NCI-H345 (cell line): ENCODE results near the gene ANKRD65.

ENCODE experiments used
- DNase-seq: peaks from one replicate; lab custom pipeline; 2025; lab: John Stamatoyannopoulos, UW

ANKRD65 gene

DNA sequence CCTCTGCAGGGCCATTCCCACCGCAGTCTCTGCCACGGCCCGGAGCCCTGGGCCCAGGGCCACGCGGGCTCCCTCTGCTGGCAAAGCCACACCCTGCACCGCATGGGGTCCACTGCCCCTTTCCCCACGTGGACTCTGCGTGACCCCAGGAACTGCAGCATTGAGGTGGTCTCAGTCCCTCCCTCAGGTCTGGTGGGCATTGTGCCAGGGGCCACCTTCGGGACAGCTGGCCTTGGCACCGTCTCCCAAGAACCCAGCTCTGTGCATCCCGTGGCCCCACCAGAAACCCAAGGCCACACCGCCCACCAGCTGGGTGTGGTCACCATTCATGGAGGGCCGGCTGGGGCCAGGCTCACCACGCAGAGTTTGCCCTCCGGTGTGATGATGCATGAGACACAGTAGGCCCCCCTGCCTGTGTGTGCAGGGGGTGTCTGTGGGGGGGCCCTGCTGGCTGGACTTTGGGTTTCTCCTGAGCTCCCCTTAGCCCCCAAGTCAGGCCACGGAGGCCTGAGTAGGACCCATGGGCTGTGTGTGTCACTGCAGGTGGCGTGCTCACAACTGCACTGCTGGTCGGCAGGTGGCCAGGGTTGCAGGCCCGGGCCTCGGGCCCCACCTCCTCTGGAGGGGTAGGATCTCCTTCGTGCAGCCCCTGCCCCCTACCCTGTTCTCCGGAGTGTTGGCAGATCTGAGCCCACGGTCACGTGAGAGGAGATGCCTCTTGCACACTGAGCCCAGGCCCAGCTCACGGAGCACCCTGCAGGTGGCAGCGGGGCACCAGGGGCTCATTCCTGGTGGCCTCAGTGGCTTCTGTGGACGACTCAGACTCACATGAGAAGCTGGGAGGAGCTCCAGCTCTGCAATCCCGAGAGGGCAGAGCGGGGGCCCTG, 20.2 kb upstream of the ANKRD65 start:
- no peak for DNase-seq

DNA sequence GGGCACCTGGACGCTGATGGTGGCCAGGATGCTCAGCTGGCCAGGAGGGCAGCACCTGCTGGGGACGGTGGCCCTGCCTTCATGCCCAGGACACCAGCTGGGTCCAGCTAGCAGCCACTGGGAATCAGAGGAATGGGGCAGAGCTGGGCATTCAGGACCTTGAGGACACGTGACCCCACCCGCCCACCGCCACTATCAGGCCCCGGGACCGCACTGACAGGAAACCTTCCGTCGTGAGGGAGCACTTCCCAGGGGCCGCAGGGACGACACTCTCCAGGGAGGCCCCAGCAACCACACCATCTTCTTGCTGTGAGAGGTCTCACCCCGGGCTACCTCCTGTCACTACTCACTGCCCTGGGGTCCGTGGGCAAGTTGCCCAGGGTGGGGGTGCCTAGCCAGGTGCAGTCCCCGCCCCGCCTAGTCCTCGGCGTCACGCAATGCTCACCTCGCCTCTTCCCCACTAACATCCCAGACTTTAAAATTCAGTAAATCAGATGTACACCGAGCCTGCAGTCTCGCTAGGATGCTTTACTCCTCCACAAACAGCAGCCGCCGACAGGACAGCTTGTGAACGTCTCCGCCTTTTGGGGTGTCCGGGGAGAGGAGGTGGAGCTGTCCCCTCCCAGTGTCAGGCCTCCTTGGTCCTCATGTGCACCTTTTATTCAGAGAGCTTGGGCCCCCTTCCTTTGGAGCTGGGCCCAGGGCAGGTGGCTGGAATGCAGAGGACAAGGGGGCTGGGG, 19.4 kb upstream of the ANKRD65 start:
- DNase-seq = no peak

DNA sequence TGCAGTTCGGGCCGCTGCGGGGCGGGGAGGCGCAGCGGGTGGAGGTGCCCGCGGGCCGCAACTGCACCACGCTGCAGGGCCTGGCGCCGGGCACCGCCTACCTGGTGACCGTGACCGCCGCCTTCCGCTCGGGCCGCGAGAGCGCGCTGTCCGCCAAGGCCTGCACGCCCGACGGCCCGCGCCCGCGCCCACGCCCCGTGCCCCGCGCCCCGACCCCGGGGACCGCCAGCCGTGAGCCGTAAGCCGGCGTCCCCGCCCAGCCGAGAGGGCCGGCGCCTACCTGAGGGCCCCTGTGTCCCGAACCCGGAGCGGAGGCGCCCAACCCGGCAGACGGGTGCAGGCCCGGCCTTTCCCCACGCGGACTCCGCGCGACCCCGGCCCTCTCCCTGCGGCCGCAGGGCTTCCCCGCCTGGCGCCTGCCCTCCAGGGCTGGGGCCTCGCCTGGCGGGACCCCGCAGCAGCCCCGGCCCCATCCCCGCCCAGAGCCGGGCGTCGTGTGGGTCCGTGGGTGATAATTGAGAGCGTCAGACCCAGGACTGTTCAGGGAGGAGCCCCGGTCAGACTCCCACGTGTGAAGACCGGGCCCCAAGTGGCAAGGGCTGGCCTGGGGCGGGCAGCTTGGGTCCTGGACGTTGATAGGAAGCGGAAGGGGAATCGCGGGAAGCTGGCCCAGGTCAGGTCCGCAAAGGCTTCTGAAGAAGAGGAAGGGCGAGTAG, 18.6 kb upstream of the ANKRD65 start:
- DNase-seq = no peak

DNA sequence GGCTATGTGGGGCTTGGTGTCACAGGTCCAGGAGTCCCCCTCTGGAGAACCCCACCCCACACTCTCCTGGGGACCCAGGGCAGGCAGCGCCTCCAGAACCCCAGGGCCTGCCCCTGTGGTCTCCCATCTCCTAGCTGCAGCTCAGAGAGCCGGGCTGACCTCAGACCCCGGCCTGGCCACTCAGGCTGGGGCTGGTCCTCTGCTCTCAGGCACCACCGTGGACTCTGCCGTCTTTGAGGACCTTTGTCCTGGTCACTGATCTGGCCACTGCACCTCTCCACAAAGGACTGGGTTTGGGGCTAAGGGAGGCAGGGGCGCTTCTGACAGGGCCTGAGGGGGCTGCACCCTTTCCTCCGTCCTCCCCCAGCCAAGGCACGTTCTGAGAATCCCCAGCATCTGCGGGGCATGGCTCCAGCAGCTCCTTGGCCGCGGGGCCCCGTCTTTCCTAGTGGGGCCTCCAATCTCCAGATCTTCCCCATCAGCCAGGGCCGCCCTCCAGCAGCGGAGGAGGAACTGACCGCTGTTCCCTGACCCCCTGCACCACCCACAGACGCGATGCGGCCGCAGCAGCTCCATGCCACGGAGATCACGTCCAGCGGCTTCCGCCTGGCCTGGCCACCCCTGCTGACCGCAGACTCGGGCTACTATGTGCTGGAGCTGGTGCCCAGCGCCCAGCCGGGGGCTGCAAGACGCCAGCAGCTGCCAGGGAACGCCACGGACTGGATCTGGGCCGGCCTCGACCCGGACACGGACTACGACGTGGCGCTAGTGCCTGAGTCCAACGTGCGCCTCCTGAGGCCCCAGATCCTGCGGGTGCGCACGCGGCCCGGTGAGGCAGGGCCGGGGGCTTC, 17.7 kb upstream of the ANKRD65 start:
- no peak for DNase-seq

DNA sequence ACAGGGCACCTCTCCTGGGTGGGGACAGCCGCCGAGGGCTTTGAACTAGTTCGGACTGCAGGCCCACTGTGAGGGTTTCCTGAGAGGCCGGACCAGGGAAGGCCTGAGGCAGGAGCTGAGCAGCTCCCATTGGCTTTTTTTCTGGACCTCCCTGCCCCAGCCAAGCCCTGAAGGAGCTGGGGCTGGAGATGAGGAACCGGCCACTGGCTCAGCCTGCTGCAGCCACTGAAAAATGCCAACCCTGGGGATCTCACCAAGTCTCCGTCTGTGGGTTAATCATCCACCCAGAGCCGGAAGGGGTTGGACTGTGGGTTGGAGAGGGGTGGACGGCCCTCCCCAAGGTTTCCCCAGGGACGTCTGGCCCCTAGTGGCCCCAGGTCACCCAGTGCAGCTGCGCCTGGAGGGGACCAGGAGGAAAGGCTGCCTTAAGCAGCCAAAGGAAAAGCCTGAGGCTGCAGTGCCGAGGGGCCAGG, 16.9 kb upstream of the ANKRD65 start:
- DNase-seq = no peak

DNA sequence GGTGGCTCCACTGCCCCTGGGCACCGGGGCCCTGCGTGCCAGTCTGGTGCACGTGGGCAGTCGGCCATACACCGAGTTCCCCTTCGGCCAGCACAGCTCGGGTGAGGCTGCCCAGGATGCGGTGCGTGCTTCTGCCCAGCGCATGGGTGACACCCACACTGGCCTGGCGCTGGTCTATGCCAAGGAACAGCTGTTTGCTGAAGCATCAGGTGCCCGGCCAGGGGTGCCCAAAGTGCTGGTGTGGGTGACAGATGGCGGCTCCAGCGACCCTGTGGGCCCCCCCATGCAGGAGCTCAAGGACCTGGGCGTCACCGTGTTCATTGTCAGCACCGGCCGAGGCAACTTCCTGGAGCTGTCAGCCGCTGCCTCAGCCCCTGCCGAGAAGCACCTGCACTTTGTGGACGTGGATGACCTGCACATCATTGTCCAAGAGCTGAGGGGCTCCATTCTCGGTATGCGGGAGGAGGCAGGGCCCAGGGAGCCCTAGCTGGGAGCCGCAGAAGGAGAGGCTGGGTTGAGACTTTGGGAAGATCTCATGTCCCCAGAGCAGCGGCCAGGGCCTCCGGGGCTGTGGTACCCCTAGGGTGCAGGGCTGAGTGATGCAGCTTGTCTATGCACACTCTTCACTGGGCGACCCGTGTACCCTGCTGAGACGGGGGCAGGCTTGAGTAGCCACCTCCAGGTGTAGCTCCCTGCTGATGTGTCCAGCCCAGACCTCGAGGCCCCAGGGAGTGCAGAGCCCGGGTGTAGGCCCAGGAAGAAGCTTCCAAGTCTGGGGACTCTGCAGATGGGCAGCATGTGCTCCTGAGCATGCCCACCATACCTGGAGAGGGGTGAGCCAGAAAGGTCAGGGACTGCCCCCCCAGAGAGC, 16.2 kb upstream of the ANKRD65 start:
- DNase-seq = no peak

DNA sequence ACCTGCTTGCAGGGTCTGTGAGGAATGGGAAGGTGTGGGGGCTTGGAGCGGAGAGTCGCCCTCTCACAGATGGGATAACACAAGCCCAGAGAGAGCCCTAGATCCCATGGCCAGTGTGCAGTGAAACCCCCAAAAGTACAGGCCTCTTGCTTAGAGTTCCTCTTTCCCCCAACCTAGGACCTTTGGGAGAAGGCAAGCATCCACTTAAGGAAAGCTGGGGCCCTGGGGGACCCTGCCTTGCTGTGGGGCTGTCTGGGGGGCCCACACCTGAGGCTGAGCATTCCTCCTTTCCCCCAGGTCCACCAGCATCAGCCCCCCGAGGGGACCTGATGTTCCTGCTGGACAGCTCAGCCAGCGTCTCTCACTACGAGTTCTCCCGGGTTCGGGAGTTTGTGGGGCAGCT, 15.6 kb upstream of the ANKRD65 start:
- no peak for DNase-seq

DNA sequence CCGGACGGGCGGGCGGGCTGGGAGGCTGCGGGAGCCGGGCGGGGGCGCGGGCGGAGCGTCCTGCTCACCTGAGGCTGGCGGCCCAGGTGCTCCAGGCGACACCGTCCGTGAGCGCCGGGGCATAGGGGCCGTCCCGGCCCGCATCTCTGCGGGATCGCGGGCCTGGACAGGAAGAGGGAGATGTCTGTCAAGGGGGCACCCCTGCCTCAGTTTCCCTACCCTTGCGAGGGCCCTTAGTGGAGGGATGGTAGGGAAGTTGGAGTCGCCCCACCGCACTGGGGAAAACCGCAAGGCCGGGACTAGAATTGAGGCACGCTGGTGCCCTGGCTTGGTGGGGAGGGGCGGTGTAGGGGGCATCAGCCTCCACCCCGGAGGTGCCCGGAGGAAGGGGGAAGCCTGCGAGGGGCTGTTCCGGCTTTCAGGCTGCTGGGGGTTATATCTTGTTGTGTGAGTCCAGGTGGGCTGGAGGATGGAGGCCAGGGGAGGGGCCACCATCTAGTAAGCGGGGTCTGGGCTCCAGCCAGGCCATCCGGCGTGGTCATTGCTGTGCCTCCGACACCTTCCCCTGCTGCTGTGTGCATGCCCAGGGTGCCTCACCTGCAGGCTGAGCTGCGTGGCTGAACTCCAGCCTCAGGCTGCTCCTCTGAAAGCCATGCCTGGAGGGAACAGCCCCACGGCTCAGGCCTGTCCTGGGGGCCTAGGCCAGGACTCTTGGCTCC, 15.0 kb upstream of the ANKRD65 start:
- no peak for DNase-seq

DNA sequence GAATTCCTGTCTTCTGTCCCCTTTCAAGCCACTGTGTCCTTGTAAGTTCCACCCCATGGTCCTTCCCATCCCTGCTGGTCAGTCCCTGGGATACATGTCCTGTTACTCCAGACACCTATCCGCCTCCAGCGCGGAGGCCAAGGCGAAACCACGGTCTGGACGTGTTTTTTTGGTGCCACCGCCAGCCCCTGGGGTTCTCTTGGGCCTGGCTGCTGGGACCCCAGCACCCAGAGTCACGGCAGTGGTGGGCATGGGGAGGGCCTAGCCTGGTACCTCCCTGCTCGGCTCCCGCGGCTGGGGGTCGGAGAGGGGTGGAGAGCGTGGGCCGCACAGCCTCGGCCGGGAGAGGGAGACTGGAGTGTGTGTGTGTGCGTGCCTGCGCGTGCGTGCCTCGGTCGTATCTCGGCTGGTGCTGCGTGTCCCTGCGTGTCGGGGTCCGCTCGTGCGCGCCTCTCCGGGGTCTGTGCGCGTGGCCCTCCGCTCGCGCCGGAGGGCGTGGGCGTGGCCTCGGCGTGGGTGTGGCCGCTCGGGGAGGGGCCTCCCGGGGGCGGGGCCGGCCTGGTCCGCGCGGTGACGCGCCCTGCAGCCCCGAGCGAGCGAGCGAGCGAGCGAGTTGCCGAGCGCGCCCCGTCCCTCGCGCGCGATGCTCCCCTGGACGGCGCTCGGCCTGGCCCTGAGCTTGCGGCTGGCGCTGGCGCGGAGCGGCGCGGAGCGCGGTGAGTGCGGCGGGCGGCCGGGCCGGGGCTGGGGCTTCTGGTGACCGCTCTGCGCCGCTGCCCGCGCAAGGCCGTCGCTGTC, 14.2 kb upstream of the ANKRD65 start, which contains the start of gene VWA1:
VWA1 (plus strand) TSS at position 585 of the 798 bp plus-strand sequence; CDS start at position 644, 59 bp downstream.
- DNase-seq = peak; percentile 78

DNA sequence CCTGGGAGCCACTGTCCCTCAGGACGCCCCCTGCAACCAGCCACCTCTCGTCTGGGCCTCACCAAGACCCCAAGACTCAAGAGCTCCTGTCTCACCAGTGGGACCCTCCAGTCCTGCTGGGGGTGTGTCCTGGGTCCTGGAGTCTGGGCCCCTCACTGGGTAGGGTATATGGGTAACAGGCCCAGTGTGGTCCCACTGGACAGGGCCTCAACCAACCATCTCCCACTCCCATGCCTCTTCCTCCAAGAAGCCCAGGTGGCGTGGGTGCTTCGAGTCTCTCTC, 13.7 kb upstream of the ANKRD65 start:
- DNase-seq = no peak

DNA sequence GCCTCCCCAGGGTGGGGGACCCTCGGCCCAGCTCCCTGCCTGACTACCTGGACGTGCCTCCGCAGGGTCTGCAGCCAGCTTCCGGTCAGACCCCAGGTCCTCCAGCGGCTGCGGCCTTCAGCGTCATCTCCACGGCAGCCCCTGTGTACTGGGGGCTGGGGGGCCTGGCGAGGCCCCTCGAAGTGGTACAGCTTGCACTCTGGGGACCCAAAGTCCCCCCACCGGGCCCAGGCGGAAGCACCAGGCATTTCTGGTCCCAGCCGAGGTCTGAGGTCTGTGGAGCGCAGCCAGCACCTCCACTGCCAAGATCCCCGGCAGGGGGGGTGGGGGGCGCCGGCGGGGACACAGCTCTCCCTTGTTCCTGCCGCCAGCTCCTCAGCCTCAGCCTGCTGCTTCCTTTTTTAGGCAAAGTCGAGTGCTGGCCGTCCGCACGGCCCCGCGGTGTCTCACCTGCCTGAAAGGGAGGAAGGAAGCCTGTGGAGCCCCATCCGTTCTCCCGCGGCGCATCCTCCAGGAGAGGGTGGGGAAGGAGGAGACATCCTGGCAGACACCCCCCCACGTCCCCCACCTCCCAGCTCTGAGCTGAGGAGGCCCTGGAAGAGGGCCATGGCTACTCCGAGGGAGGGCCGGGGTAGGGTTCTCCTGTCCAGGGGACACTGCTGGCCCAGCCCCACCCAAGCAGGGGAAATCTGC, 13.2 kb upstream of the ANKRD65 start:
- no peak for DNase-seq

DNA sequence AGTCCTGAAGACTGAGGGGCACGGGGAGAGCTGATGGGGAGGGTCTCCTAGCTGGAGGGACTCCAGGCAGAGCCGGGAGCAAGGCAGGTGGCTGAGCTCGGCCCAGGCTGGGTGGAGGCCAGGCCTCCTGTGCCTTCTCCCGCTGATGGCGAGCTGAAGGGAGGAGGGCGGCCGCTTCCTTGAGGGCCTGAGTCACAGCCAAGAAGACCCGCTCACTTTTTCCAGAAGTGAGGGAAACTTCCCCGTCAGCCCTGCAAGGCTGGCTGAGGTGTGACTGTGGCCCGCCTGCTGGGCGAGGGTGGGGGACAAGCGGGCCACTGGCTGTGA, 12.7 kb upstream of the ANKRD65 start:
- no peak for DNase-seq

DNA sequence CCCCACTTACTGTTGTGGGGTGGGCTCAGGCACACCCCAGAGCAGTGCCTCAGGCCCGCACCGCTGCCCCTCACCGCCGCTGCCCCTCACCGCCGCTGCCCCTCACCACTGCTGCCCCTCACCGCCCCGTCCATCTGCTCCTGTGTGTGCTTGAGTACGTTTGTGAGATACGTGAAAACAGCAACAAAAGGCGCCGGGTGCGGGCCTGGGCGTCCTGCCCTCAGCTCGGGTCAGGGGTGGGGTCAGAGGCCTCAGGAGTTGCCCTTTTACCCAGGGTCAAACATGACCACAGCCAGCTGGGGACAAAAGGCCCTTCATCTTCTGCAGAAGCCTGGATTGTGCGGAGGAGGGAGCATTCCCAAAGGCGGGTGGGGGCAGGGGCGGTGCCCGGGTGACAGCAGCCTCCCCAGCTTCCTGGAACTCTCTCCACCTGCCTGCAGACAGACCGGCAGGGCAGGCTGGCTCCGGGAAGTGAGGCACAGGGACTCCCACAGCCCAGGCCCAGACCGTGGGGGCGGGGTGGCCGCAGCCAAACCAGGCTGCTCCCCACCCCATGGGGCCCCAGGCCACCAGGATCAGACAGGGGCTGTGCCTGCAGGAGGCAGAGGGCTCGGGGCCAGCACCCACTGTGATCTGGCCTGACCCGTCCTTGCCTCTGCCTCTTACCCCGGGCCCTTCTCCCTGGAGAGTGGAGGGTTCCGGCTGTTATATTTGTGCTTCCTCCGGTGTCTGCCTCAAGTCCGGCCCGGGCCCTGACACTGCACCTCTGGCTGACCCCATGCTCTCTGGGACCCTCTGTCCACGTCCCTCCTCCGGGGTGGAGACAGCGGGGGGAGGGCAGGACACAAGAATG, 12.1 kb upstream of the ANKRD65 start:
- DNase-seq = no peak

DNA sequence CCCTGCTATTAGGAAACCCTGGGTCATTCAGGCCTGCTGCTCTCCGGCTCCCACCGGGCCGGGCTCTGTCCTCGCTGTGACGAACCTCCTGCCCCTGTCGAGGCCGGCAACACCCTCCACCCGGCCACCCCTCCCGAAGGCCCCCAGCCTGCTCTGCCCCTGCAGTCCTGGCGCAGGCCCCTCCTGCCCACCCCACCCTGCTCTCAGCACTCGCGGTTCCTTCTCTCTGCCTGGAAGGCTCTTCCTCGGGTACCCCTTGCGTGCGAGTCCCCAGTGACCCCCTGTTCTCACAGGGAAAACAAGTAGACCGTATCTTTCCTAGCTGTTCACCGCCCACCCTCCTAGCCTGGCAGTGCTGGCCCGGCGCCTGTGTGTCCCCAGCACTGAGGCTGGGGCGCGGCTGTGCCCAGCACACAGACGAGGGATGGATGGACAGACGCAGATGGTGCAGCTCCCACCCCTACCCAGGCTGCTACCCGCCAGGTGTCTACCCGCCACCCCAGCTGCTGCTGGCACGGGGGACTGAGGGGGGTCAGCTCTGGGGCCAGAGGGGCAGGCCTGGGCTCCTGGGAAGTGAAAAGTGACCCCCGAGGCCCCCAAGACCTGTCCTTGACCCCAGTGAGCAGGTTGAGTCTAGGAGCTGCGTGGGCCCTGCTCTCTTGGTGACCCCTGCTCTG, 11.3 kb upstream of the ANKRD65 start:
- no peak for DNase-seq

DNA sequence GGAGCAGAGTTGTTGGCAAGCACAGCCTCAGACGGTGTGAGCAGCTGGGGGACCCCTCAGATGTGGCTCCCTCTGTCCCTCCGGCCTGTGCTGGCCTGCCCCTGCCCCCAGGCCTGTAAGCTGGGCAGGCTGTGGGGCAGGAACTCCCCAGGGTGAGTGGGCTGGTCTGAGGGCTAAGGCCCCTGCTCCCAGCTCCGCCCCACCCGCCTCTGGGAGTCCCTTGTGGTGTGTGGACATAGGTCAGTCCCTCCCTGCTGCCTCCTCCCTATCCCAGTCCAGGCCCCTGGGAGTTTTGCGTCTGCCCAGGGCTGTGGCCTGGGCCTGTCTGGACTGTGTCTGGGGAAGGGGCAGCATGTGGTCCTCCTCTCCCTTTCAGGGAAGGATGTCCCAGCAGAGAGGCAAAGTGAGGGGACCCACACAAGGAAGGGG, 10.8 kb upstream of the ANKRD65 start:
- no peak for DNase-seq

DNA sequence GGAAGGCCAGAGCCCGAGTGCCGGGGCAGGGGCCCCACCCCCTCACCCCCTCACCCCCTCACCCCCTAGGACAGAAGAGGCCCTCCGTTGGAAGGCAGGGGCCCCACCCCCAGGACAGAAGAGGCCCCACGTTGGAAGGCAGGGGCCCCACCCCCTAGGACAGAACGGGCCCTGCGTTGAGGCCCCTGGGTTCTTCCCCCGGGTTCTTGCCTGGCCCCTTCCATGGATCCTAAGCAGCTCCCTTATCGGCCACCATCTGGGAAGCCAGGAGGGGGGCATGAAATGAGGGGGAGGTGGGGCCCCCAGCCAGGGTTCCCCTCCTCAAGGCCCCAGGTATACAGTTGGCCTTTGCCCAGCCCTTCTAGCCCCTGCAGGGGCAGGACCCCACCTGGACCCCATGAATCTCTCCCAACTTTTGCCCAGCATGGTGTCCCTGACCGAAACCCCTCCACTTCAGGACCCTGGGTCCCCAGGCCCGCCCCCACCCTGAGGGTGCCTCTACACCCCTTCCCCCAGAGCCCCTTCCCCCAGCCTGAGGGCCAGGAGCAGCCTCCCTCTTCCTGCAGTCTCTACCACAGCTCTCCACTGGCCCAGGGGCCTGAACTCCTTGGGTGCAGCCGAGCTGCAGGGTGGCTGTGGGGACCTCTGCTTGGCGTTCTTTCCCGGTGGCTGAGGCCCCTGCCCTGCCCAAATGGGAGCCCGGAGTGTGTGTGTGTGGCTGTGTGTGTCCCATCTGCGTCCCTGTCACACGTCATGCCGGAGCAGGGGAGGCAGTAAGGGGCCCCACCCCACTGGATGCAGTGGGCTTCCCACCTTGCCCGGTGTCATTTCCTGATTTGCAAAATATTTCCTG, 10.1 kb upstream of the ANKRD65 start:
- no peak for DNase-seq
